Omental fat pad (tissue), 4 donors: ENCODE data around the gene TTC6. TPM values are rescaled to one million over a fixed set of nuclear protein-coding genes. Genes with fewer than 3 reads are reported as not detected.

Source experiments
- ATAC-seq: fragments of 150-250 bp; one replicate; pipeline ENCODE4 v1.9.1; 2016; ENCODE audit warnings: mild to moderate bottlenecking, moderate library complexity; ENCODE audit not compliant: low FRiP score
- DNase-seq: peaks from one replicate; pipeline ENCODE4 v3.0.0-alpha.2; 2019; ENCODE audit warnings: low spot score
- total RNA-seq, 4 donors: library from RNA; depleted of rRNA; stranded (reverse); fragments of >200 nt; gene quantifications; one replicate each; pipeline ENCODE4 v1.1.0, GENCODE V29; 2016
- TF ChIP-seq, protein P1 (sequence below), 3 donors: fragments of 450-650 bp; IDR thresholded peaks; one replicate each; pipeline ENCODE4 v1.5.1; 2016 to 2017; ENCODE audit warnings: antibody characterized with exemption in 3 of 3, mild to moderate bottlenecking in 3 of 3, moderate library complexity in 2 of 3

The TTC6 gene
- total RNA-seq, 4 donors from 2014 or later, result not detected

GRCh38 chr14:37573356-37573755, 22.1 kb upstream of the TTC6 start:
- TF ChIP-seq, protein P1, sequence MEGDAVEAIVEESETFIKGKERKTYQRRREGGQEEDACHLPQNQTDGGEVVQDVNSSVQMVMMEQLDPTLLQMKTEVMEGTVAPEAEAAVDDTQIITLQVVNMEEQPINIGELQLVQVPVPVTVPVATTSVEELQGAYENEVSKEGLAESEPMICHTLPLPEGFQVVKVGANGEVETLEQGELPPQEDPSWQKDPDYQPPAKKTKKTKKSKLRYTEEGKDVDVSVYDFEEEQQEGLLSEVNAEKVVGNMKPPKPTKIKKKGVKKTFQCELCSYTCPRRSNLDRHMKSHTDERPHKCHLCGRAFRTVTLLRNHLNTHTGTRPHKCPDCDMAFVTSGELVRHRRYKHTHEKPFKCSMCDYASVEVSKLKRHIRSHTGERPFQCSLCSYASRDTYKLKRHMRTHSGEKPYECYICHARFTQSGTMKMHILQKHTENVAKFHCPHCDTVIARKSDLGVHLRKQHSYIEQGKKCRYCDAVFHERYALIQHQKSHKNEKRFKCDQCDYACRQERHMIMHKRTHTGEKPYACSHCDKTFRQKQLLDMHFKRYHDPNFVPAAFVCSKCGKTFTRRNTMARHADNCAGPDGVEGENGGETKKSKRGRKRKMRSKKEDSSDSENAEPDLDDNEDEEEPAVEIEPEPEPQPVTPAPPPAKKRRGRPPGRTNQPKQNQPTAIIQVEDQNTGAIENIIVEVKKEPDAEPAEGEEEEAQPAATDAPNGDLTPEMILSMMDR (IDR thresholded peaks at IDR 0.05), result no peak
- ATAC-seq (no peak), DNase-seq (no peak)

GRCh38 chr14:37579274-37579673, 16.2 kb upstream of the TTC6 start:
- ATAC-seq, result no peak
- DNase-seq, result no peak
- TF ChIP-seq, protein P1 (IDR thresholded peaks at IDR 0.05), result no peak

GRCh38 chr14:37580146-37580545, 15.3 kb upstream of the TTC6 start:
- TF ChIP-seq, protein P1 (IDR thresholded peaks at IDR 0.05), result no peak
- DNase-seq (no peak), ATAC-seq (no peak)

- DNase-seq (no peak), ATAC-seq (peak; percentile 23)
- TF ChIP-seq, protein P1 (IDR thresholded peaks at IDR 0.05), result no peak
Measured at GRCh38 chr14:37583358-37584210, 11.8 kb upstream of the TTC6 start.

DNA sequence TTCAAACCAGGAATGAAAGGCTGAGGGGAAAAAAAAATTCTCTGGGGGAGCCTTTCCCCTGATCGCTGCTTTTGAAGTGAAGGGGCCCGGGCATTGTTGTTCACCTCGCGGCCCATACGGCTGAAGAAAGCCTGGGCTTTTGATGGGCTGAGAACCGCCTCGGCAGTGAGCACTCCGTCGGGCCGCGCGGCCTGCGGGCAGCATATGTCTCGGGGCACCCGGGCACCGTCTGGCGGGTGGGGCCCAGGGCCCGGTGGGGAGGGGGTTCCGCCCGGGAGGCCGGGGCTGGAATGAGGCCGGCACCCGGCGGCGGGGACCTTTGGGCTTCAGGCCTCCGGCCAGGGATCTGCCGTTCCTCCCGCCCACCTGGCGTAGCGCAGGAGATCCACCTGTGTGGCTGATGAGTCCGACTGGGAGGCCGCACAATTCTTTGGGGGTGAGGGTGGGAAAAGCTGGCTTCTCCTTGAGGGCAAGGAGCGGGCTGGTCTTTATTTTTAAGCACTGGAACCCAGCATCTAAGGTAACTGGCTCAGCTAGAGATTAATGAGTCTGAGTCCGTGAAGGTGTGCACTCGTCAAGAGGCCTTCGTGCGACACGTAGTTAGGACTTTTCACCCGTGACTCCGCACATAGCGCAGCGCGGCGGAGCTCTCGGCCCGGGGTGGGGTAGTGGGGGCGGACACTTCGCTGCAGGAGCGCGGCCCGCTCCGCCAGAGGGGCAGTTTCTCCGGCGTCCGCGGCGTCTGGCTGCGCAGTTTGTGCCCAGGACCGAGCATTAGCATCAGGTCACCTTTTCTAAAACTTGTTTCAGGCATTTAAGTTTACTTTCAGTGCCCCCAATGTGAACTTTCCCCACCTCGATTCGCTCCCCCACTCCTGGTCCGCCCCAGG, 11.0 kb upstream of the TTC6 start:
- DNase-seq, result no peak
- ATAC-seq, result no peak
- TF ChIP-seq, protein P1 (IDR thresholded peaks at IDR 0.05), result no peak

GRCh38 chr14:37585101-37585511, 10.3 kb upstream of the TTC6 start:
- TF ChIP-seq, protein P1 (IDR thresholded peaks at IDR 0.05), result no peak
- ATAC-seq, result no peak
- DNase-seq, result no peak
